Measurements from ENCODE around the gene NCOA3.
"Not testable (repeated sequence)": the region's sequence is repeated elsewhere in the genome, so short reads cannot be mapped to it uniquely, and the experiment has no call there.

Gene NCOA3

GRCh38 chr20:47501482-47502270, at the start of gene NCOA3:
Gene NCOA3, plus strand, starts transcription at chr20:47501887. Its CDS starts 120,361 bp downstream, at chr20:47622248.
- Histone ChIP-seq H3K27me3 (ENCODE audit: control insufficient read depth in 1 of 2, insufficient read depth in 2 of 2, low read length in 2 of 2) (no peaks in the 10 kb centered on the region), H3K9me3 (ENCODE audit: control insufficient read depth in 2 of 2, low read length in 2 of 2) (no peaks in the 10 kb centered on the region), H3K4me3 (ENCODE audit: low read length in 2 of 2) (peak within 1 kb of the TSS; percentile 54 to 83), H3K27ac (ENCODE audit: low read length) (peak within 1 kb of the TSS; percentile 81), H3K36me3 (ENCODE audit: control insufficient read depth in 2 of 2, insufficient read depth in 2 of 2, low read length in 2 of 2) (no peaks in the 10 kb centered on the region), H3K4me1 (ENCODE audit: control insufficient read depth, insufficient read depth, low read length) (peaks cover 5% of the 10 kb centered on the region), H3K9ac (ENCODE audit: low read length in 2 of 2) (peak within 1 kb of the TSS; percentile 81 to 85)

GRCh38 chr20:47452736-47453161, 48.9 kb upstream of the NCOA3 start:
- H3K4me1 ChIP-seq (ENCODE audit: control insufficient read depth, insufficient read depth, low read length): no peaks in the 10 kb centered on the region
- H3K27me3 ChIP-seq (ENCODE audit: control insufficient read depth in 1 of 2, insufficient read depth in 2 of 2, low read length in 2 of 2): no peaks in the 10 kb centered on the region
- H3K36me3 ChIP-seq (ENCODE audit: control insufficient read depth in 2 of 2, insufficient read depth in 2 of 2, low read length in 2 of 2): no peaks in the 10 kb centered on the region
- no peak overlapping the region for H3K27ac ChIP-seq (ENCODE audit: low read length)
- H3K9ac ChIP-seq (ENCODE audit: low read length in 2 of 2): no peak overlapping the region
- H3K9me3 ChIP-seq (ENCODE audit: control insufficient read depth in 2 of 2, low read length in 2 of 2): no peaks in the 10 kb centered on the region
- no peak overlapping the region for H3K4me3 ChIP-seq (ENCODE audit: low read length in 2 of 2)

- no peak overlapping the region for H3K4me3 ChIP-seq (ENCODE audit: low read length in 2 of 2)
- H3K4me1 ChIP-seq (ENCODE audit: control insufficient read depth, insufficient read depth, low read length): no peaks in the 10 kb centered on the region
- no peaks in the 10 kb centered on the region for H3K9me3 ChIP-seq (ENCODE audit: control insufficient read depth in 2 of 2, low read length in 2 of 2)
- H3K27me3 ChIP-seq (ENCODE audit: control insufficient read depth in 1 of 2, insufficient read depth in 2 of 2, low read length in 2 of 2): no peaks in the 10 kb centered on the region
- no peaks in the 10 kb centered on the region for H3K36me3 ChIP-seq (ENCODE audit: control insufficient read depth in 2 of 2, insufficient read depth in 2 of 2, low read length in 2 of 2)
- H3K9ac ChIP-seq (ENCODE audit: low read length in 2 of 2): no peak overlapping the region
- H3K27ac ChIP-seq (ENCODE audit: low read length): no peak overlapping the region
Observed at GRCh38 chr20:47453167-47453782, 48.4 kb upstream of the NCOA3 start.

GRCh38 chr20:47454298-47455132, 47.2 kb upstream of the NCOA3 start:
- Histone ChIP-seq H3K9ac (ENCODE audit: low read length in 2 of 2) (no peak overlapping the region), H3K27ac (ENCODE audit: low read length) (no peak overlapping the region), H3K36me3 (ENCODE audit: control insufficient read depth in 2 of 2, insufficient read depth in 2 of 2, low read length in 2 of 2) (no peaks in the 10 kb centered on the region), H3K4me3 (ENCODE audit: low read length in 2 of 2) (no peak overlapping the region), H3K27me3 (ENCODE audit: control insufficient read depth in 1 of 2, insufficient read depth in 2 of 2, low read length in 2 of 2) (no peaks in the 10 kb centered on the region), H3K9me3 (ENCODE audit: control insufficient read depth in 2 of 2, low read length in 2 of 2) (no peaks in the 10 kb centered on the region), H3K4me1 (ENCODE audit: control insufficient read depth, insufficient read depth, low read length) (no peaks in the 10 kb centered on the region)

GRCh38 chr20:47455133-47456040, 46.3 kb upstream of the NCOA3 start:
- Histone ChIP-seq H3K36me3 (ENCODE audit: control insufficient read depth in 2 of 2, insufficient read depth in 2 of 2, low read length in 2 of 2) (no peaks in the 10 kb centered on the region), H3K27me3 (ENCODE audit: control insufficient read depth in 1 of 2, insufficient read depth in 2 of 2, low read length in 2 of 2) (no peaks in the 10 kb centered on the region), H3K27ac (ENCODE audit: low read length) (no peak overlapping the region), H3K9ac (ENCODE audit: low read length in 2 of 2) (no peak overlapping the region), H3K9me3 (ENCODE audit: control insufficient read depth in 2 of 2, low read length in 2 of 2) (no peaks in the 10 kb centered on the region), H3K4me1 (ENCODE audit: control insufficient read depth, insufficient read depth, low read length) (no peaks in the 10 kb centered on the region), H3K4me3 (ENCODE audit: low read length in 2 of 2) (no peak overlapping the region)

- H3K9ac ChIP-seq (ENCODE audit: low read length in 2 of 2): no peak overlapping the region
- no peak overlapping the region for H3K4me3 ChIP-seq (ENCODE audit: low read length in 2 of 2)
- H3K36me3 ChIP-seq (ENCODE audit: control insufficient read depth in 2 of 2, insufficient read depth in 2 of 2, low read length in 2 of 2): no peaks in the 10 kb centered on the region
- H3K4me1 ChIP-seq (ENCODE audit: control insufficient read depth, insufficient read depth, low read length): no peaks in the 10 kb centered on the region
- H3K27me3 ChIP-seq (ENCODE audit: control insufficient read depth in 1 of 2, insufficient read depth in 2 of 2, low read length in 2 of 2): no peaks in the 10 kb centered on the region
- no peaks in the 10 kb centered on the region for H3K9me3 ChIP-seq (ENCODE audit: control insufficient read depth in 2 of 2, low read length in 2 of 2)
- no peak overlapping the region for H3K27ac ChIP-seq (ENCODE audit: low read length)
Observed at GRCh38 chr20:47456041-47456537, 45.6 kb upstream of the NCOA3 start.

GRCh38 chr20:47456952-47457724, 44.5 kb upstream of the NCOA3 start:
- Histone ChIP-seq H3K9ac (ENCODE audit: low read length in 2 of 2) (no peak overlapping the region), H3K27ac (ENCODE audit: low read length) (no peak overlapping the region), H3K27me3 (ENCODE audit: control insufficient read depth in 1 of 2, insufficient read depth in 2 of 2, low read length in 2 of 2) (no peaks in the 10 kb centered on the region), H3K4me1 (ENCODE audit: control insufficient read depth, insufficient read depth, low read length) (no peaks in the 10 kb centered on the region), H3K4me3 (ENCODE audit: low read length in 2 of 2) (no peak overlapping the region), H3K36me3 (ENCODE audit: control insufficient read depth in 2 of 2, insufficient read depth in 2 of 2, low read length in 2 of 2) (no peaks in the 10 kb centered on the region), H3K9me3 (ENCODE audit: control insufficient read depth in 2 of 2, low read length in 2 of 2) (no peaks in the 10 kb centered on the region)

- H3K36me3 ChIP-seq (ENCODE audit: control insufficient read depth in 2 of 2, insufficient read depth in 2 of 2, low read length in 2 of 2); H3K4me1 ChIP-seq (ENCODE audit: control insufficient read depth, insufficient read depth, low read length); H3K9me3 ChIP-seq (ENCODE audit: control insufficient read depth in 2 of 2, low read length in 2 of 2); H3K9ac ChIP-seq (ENCODE audit: low read length in 2 of 2); H3K4me3 ChIP-seq (ENCODE audit: low read length in 2 of 2); H3K27me3 ChIP-seq (ENCODE audit: control insufficient read depth in 1 of 2, insufficient read depth in 2 of 2, low read length in 2 of 2); H3K27ac ChIP-seq (ENCODE audit: low read length): not testable (repeated sequence)
Observed at GRCh38 chr20:47458280-47459050, 43.2 kb upstream of the NCOA3 start.

- H3K27ac ChIP-seq (ENCODE audit: low read length): no peak overlapping the region
- H3K4me3 ChIP-seq (ENCODE audit: low read length in 2 of 2): no peak overlapping the region
- H3K4me1 ChIP-seq (ENCODE audit: control insufficient read depth, insufficient read depth, low read length): no peaks in the 10 kb centered on the region
- no peaks in the 10 kb centered on the region for H3K27me3 ChIP-seq (ENCODE audit: control insufficient read depth in 1 of 2, insufficient read depth in 2 of 2, low read length in 2 of 2)
- H3K9me3 ChIP-seq (ENCODE audit: control insufficient read depth in 2 of 2, low read length in 2 of 2): no peaks in the 10 kb centered on the region
- H3K36me3 ChIP-seq (ENCODE audit: control insufficient read depth in 2 of 2, insufficient read depth in 2 of 2, low read length in 2 of 2): no peaks in the 10 kb centered on the region
- no peak overlapping the region for H3K9ac ChIP-seq (ENCODE audit: low read length in 2 of 2)
Observed at GRCh38 chr20:47459344-47460073, 42.2 kb upstream of the NCOA3 start.
